Measurements from ENCODE around the gene GABBR2. TPM values are rescaled to one million over a fixed set of nuclear protein-coding genes. Genes with fewer than 3 reads are reported as not detected.

Gene GABBR2
- total RNA-seq, 1 donor = 0.27 TPM

DNA sequence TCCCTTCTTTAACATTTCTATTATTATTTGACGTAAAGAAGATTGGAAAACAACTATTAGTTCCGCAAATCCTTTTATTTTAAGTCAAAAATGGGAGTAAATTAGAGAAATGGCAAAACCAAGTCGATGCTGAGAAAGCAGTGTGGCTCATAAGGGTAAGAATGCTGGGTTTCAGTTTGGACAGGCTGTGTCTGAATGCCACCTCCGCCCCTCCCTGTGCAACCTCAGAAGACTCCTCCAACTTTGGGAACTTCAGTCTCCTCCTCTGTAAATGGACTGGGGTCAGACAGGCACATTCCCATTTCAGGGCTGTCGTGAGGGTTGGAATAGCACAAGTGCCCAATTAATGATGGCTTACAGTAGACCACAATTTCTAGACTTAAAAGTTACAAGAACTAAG is 154.0 kb downstream of the GABBR2 start:
- no peak for DNase-seq (ENCODE audit: low read depth)
- H3K4me3 ChIP-seq (ENCODE audit: low read depth, low read length) = no peak overlapping the region
- TF ChIP-seq, protein P1, sequence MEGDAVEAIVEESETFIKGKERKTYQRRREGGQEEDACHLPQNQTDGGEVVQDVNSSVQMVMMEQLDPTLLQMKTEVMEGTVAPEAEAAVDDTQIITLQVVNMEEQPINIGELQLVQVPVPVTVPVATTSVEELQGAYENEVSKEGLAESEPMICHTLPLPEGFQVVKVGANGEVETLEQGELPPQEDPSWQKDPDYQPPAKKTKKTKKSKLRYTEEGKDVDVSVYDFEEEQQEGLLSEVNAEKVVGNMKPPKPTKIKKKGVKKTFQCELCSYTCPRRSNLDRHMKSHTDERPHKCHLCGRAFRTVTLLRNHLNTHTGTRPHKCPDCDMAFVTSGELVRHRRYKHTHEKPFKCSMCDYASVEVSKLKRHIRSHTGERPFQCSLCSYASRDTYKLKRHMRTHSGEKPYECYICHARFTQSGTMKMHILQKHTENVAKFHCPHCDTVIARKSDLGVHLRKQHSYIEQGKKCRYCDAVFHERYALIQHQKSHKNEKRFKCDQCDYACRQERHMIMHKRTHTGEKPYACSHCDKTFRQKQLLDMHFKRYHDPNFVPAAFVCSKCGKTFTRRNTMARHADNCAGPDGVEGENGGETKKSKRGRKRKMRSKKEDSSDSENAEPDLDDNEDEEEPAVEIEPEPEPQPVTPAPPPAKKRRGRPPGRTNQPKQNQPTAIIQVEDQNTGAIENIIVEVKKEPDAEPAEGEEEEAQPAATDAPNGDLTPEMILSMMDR (IDR thresholded peaks at IDR 0.05; ENCODE audit: insufficient read depth, low read length) = no peak

GRCh38 chr9:98552331-98552730 is 156.4 kb downstream of the GABBR2 start:
- TF ChIP-seq, protein P1 (IDR thresholded peaks at IDR 0.05; ENCODE audit: insufficient read depth, low read length) = no peak
- DNase-seq (ENCODE audit: low read depth) = no peak
- H3K4me3 ChIP-seq (ENCODE audit: low read depth, low read length) = no peak overlapping the region

DNA sequence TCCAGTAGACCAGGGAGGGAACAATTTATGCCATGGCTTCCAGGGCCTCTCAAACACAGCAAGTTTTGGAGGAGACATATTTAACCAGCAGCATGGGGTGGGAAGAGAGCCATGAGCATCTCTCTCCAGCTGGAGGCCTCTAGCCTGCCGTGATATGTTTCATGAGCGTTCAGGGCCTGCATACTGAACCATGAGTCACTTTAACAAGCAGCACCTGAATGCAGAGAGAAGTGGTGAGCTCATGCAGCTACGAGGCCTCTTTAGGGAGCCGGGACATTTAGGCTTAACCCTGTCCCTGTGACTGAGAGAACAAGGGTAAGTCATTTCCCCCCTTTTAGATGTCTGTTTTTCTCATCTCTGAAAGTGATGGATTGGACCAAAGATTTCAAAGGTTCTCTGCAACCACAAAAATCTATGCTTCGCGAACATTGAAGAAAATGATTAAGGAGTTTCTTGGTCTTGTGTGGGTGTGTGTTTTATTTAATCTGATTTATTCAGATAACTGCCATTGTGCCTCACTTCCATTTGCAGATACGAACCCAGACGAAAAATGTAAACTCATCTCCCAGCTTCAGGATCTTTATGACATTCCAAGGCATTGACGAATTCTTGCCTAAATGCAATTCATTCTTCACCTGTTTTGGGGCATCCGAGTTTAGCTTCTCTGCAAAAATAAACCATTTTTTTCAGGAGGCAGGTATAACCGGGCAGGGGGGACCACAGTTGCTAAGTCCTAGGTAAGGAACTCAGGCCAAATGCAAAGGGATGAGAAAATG is 157.0 kb downstream of the GABBR2 start:
- H3K4me3 ChIP-seq (ENCODE audit: low read depth, low read length) = no peak overlapping the region
- peak; percentile 80 for DNase-seq (ENCODE audit: low read depth)
- TF ChIP-seq, protein P1 (IDR thresholded peaks at IDR 0.05; ENCODE audit: insufficient read depth, low read length) = no peak

GRCh38 chr9:98550206-98550820 is 158.4 kb downstream of the GABBR2 start:
- DNase-seq (ENCODE audit: low read depth) = peak; percentile 64
- TF ChIP-seq, protein P1 (IDR thresholded peaks at IDR 0.05; ENCODE audit: insufficient read depth, low read length) = peak; percentile 22
- H3K4me3 ChIP-seq (ENCODE audit: low read depth, low read length) = no peak overlapping the region

- TF ChIP-seq, protein P1 (IDR thresholded peaks at IDR 0.05; ENCODE audit: insufficient read depth, low read length) = no peak
- H3K4me3 ChIP-seq (ENCODE audit: low read depth, low read length) = no peak overlapping the region
- no peak for DNase-seq (ENCODE audit: low read depth)
Measured at GRCh38 chr9:98549401-98549800, 159.3 kb downstream of the GABBR2 start.

- no peak for DNase-seq (ENCODE audit: low read depth)
- TF ChIP-seq, protein P1 (IDR thresholded peaks at IDR 0.05; ENCODE audit: insufficient read depth, low read length) = no peak
Measured at GRCh38 chr9:98547606-98548005, 161.1 kb downstream of the GABBR2 start.

More at GRCh38 chr9:98547606-98548005, 161.1 kb downstream of the GABBR2 start:
- H3K4me3 ChIP-seq (ENCODE audit: low read depth, low read length) = no peak overlapping the region
